Measurements from ENCODE around the gene AFF3.

Gene AFF3

GRCh38 chr2:99637159-99637697 is 505.2 kb downstream of the AFF3 start:
- no peak for DNase-seq (ENCODE audit: extremely low spot score)
- POLR2A ChIA-PET, result no interaction called here
- TF ChIP-seq FOXK2 (IDR thresholded peaks at IDR 0.05) (no peak), SP1 (IDR thresholded peaks at IDR 0.05) (no peak), FOXM1 (IDR thresholded peaks at IDR 0.05; ENCODE audit: borderline replicate concordance) (no peak), PKNOX1 (IDR thresholded peaks at IDR 0.05) (no peak), NFRKB (IDR thresholded peaks at IDR 0.05) (no peak)
- CTCF ChIA-PET, result no interaction called here

DNA sequence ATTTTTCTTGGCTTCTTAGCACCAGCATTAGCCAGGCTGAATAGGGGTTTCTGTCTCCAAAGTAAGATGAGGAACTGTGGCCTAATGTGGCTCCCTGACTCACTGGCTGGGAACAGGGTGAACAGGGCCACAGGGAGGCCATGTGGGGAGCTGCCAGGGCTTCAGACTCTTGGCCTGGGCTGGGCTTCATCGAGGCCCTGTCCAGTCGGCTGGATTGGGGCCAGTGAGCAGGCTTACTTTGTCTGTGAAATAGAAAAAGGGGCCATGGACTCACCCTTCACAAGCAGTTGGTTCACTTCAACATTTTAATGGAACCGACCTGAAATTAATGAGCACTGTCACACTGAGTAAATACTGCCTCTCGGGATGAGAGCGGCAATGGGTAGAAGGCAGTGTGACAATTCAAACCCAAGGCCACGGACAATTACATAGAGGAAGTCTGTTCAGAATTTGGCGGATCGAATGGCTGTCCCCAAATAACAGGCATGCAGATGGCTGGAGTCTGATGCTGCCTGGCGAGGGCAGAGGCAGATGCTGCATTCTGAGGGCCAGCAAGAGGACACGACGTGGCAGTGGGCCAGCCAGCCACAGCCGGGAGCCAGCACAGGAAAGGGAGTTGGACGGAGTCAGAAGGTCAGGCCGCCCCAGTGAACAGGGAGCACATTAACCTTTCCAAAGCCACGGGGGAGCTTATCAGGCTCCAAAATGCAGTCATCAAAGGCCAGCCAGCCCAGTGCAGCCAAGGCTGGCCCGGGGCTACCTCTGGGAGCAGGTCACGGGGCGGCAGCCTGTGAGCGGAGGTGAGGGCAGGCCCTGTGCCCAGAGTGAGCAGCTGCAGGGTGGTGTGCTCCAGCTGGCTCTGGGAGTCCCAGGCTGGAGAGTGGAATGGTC is 506.0 kb downstream of the AFF3 start:
- ChIA-PET POLR2A (no interaction called here), CTCF (no interaction called here)
- no peak for TF ChIP-seq FOXK2 (IDR thresholded peaks at IDR 0.05)
- no peak for TF ChIP-seq BHLHE40 (IDR thresholded peaks at IDR 0.05; ENCODE audit: borderline replicate concordance)
- no peak for TF ChIP-seq ZNF384 (IDR thresholded peaks at IDR 0.05)
- no peak for TF ChIP-seq TARDBP (IDR thresholded peaks at IDR 0.05)
- no peak for TF ChIP-seq CTBP1 (IDR thresholded peaks at IDR 0.05; ENCODE audit: borderline replicate concordance)
- no peak for TF ChIP-seq FOXA1 (IDR thresholded peaks at IDR 0.05)
- no peak for TF ChIP-seq L3MBTL2 (conservative IDR thresholded peaks at IDR 0.05)
- TF ChIP-seq LEF1 (IDR thresholded peaks at IDR 0.05; ENCODE audit: borderline replicate concordance), result no peak
- TF ChIP-seq ELF4 (IDR thresholded peaks at IDR 0.05), result no peak
- TF ChIP-seq NFRKB (IDR thresholded peaks at IDR 0.05), result no peak
- TF ChIP-seq PKNOX1 (IDR thresholded peaks at IDR 0.05), result no peak
- TF ChIP-seq SUZ12 (IDR thresholded peaks at IDR 0.05), result no peak
- no peak for TF ChIP-seq FOXM1 (IDR thresholded peaks at IDR 0.05; ENCODE audit: borderline replicate concordance)
- no peak for TF ChIP-seq ARNT (IDR thresholded peaks at IDR 0.05)
- TF ChIP-seq HDGF (IDR thresholded peaks at IDR 0.05; ENCODE audit: borderline replicate concordance), result no peak
- no peak for DNase-seq (ENCODE audit: extremely low spot score)

GRCh38 chr2:99635710-99636109 is 506.7 kb downstream of the AFF3 start:
- ChIA-PET POLR2A (no interaction called here), CTCF (no interaction called here)
- no peak for TF ChIP-seq FOXM1 (IDR thresholded peaks at IDR 0.05; ENCODE audit: borderline replicate concordance)
- DNase-seq (ENCODE audit: extremely low spot score), result no peak

- CTCF ChIA-PET, result no interaction called here
These were observed 508.2 kb downstream of the AFF3 start for GRCh38 chr2:99634234-99634633.

GRCh38 chr2:99631700-99632099 is 510.7 kb downstream of the AFF3 start:
- ChIA-PET POLR2A (no interaction called here), CTCF (no interaction called here)
- DNase-seq (ENCODE audit: extremely low spot score), result no peak
- TF ChIP-seq SP1 (IDR thresholded peaks at IDR 0.05) (no peak), HDGF (IDR thresholded peaks at IDR 0.05; ENCODE audit: borderline replicate concordance) (no peak), FOXK2 (IDR thresholded peaks at IDR 0.05) (no peak), PKNOX1 (IDR thresholded peaks at IDR 0.05) (no peak)

More at GRCh38 chr2:99634234-99634633, 508.2 kb downstream of the AFF3 start:
- POLR2A ChIA-PET, result no interaction called here
- no peak for DNase-seq (ENCODE audit: extremely low spot score)
- TF ChIP-seq SUZ12 (IDR thresholded peaks at IDR 0.05), result no peak
- no peak for TF ChIP-seq ELF4 (IDR thresholded peaks at IDR 0.05)
- TF ChIP-seq FOXM1 (IDR thresholded peaks at IDR 0.05; ENCODE audit: borderline replicate concordance), result no peak
- no peak for TF ChIP-seq FOXK2 (IDR thresholded peaks at IDR 0.05)
- TF ChIP-seq BHLHE40 (IDR thresholded peaks at IDR 0.05; ENCODE audit: borderline replicate concordance), result no peak
- TF ChIP-seq PKNOX1 (IDR thresholded peaks at IDR 0.05), result no peak
- TF ChIP-seq HDGF (IDR thresholded peaks at IDR 0.05; ENCODE audit: borderline replicate concordance), result no peak
- no peak for TF ChIP-seq NFRKB (IDR thresholded peaks at IDR 0.05)
- TF ChIP-seq L3MBTL2 (conservative IDR thresholded peaks at IDR 0.05), result no peak
- TF ChIP-seq CTBP1 (IDR thresholded peaks at IDR 0.05; ENCODE audit: borderline replicate concordance), result no peak
- TF ChIP-seq ARNT (IDR thresholded peaks at IDR 0.05), result no peak
- TF ChIP-seq TARDBP (IDR thresholded peaks at IDR 0.05), result no peak
- TF ChIP-seq SP1 (IDR thresholded peaks at IDR 0.05), result no peak
- no peak for TF ChIP-seq LEF1 (IDR thresholded peaks at IDR 0.05; ENCODE audit: borderline replicate concordance)
- TF ChIP-seq ZNF384 (IDR thresholded peaks at IDR 0.05), result no peak
- TF ChIP-seq FOXA1 (IDR thresholded peaks at IDR 0.05), result no peak

GRCh38 chr2:99629320-99629719 is 513.1 kb downstream of the AFF3 start:
- TF ChIP-seq FOXA1 (IDR thresholded peaks at IDR 0.05), result no peak
- no peak for TF ChIP-seq L3MBTL2 (conservative IDR thresholded peaks at IDR 0.05)
- no peak for TF ChIP-seq SUZ12 (IDR thresholded peaks at IDR 0.05)
- TF ChIP-seq PKNOX1 (IDR thresholded peaks at IDR 0.05), result no peak
- no peak for TF ChIP-seq TARDBP (IDR thresholded peaks at IDR 0.05)
- no peak for TF ChIP-seq NFRKB (IDR thresholded peaks at IDR 0.05)
- no peak for TF ChIP-seq ARNT (IDR thresholded peaks at IDR 0.05)
- no peak for TF ChIP-seq FOXK2 (IDR thresholded peaks at IDR 0.05)
- DNase-seq (ENCODE audit: extremely low spot score), result no peak
- POLR2A ChIA-PET, result no interaction called here
- CTCF ChIA-PET, result no interaction called here

All from HEK293T (cell line).